Ishikawa (cell line): ENCODE measurements around the gene ATP6V1F.

ENCODE experiments used
- EP300 ChIP-seq: IDR thresholded peaks from 2 replicates; pipeline ENCODE4 v1.6.1; 2012; ENCODE audit warnings: borderline replicate concordance
- YY1 ChIP-seq: IDR thresholded peaks from 2 replicates; pipeline ENCODE4 v1.6.1; 2012; ENCODE audit warnings: low read depth

- no peak for TF ChIP-seq YY1
- no peak for TF ChIP-seq EP300
Measured at GRCh38 chr7:128853799-128854198, 8.9 kb upstream of the ATP6V1F start.
